ENCODE measurements around the gene CNTNAP2.

Gene CNTNAP2

DNA sequence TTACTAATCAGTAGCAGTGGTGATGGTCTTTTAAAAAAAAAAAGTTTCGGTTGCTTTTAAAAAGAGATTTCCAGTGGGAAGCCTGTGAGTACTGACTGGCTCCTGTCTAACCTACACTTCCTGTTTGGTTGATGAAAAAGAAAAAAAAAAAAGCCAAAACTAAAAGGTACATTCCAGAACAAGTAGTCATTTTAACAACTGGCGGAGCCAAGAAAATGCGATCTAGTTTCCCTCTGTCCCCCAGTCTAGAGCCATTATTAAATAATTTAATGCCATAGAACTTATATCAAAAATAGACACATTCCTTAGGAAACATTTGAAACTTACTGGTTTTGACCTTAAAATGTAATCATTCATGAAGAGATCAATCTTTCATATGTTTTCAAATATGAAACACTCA lies 2219.8 kb downstream of the CNTNAP2 start:
- no peak overlapping the region for H3K4me3 Mint-ChIP-seq
- peaks cover 2% of the 10 kb centered on the region for H3K36me3 Mint-ChIP-seq (ENCODE audit: low read depth)
- peaks cover 56% of the 10 kb centered on the region for H3K27me3 Mint-ChIP-seq (ENCODE audit: low read depth)
- peaks cover 5% of the 10 kb centered on the region for H3K9me3 Mint-ChIP-seq
- no peak overlapping the region for H3K27ac Mint-ChIP-seq
- H3K4me1 Mint-ChIP-seq (ENCODE audit: low read depth), result no peaks in the 10 kb centered on the region

- H3K36me3 Mint-ChIP-seq (ENCODE audit: low read depth), result no peaks in the 10 kb centered on the region
- H3K27ac Mint-ChIP-seq, result no peak overlapping the region
- no peak overlapping the region for H3K4me3 Mint-ChIP-seq
- H3K4me1 Mint-ChIP-seq (ENCODE audit: low read depth), result no peaks in the 10 kb centered on the region
- no peaks in the 10 kb centered on the region for H3K9me3 Mint-ChIP-seq
- peaks cover 66% of the 10 kb centered on the region for H3K27me3 Mint-ChIP-seq (ENCODE audit: low read depth)
Measured at GRCh38 chr7:148337246-148337965, 2220.8 kb downstream of the CNTNAP2 start.

DNA sequence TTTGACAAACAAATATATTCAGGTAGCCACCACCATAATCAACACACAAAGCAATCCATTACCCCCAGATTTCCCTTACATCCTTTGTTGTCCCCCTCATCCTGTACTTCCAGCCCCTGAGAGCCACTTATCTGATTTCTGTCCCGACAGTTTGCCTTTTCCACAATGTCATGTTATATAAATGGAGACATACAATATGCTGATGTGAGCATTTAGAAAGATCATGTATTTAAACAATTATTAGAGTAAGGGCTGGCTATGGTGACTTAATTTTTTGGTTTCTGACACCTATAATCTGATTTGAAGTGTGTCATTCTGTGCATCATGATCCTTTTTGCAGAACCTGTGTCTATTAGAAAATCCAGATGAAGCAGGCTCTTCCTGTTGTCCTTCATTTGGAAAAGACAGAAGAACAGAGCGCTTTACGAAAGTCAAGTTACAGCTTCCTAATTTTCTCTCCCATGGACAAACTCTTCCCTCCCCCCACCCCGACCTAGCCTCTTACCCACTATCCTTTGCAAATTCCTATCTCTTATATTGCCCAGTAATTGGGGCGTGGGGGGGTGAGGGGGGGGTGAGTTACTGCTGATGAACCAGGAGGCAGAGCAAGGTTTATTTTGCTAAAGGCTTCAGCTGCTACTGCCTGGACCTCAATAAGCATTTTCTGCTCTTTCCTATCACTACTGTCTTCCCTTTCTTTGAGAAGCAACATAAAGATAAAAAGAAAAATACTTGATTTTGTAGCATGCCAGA lies 2221.6 kb downstream of the CNTNAP2 start:
- H3K4me3 Mint-ChIP-seq, result no peak overlapping the region
- H3K4me1 Mint-ChIP-seq (ENCODE audit: low read depth), result no peaks in the 10 kb centered on the region
- no peaks in the 10 kb centered on the region for H3K9me3 Mint-ChIP-seq
- no peaks in the 10 kb centered on the region for H3K36me3 Mint-ChIP-seq (ENCODE audit: low read depth)
- no peak overlapping the region for H3K27ac Mint-ChIP-seq
- peaks cover 70% of the 10 kb centered on the region for H3K27me3 Mint-ChIP-seq (ENCODE audit: low read depth)

DNA sequence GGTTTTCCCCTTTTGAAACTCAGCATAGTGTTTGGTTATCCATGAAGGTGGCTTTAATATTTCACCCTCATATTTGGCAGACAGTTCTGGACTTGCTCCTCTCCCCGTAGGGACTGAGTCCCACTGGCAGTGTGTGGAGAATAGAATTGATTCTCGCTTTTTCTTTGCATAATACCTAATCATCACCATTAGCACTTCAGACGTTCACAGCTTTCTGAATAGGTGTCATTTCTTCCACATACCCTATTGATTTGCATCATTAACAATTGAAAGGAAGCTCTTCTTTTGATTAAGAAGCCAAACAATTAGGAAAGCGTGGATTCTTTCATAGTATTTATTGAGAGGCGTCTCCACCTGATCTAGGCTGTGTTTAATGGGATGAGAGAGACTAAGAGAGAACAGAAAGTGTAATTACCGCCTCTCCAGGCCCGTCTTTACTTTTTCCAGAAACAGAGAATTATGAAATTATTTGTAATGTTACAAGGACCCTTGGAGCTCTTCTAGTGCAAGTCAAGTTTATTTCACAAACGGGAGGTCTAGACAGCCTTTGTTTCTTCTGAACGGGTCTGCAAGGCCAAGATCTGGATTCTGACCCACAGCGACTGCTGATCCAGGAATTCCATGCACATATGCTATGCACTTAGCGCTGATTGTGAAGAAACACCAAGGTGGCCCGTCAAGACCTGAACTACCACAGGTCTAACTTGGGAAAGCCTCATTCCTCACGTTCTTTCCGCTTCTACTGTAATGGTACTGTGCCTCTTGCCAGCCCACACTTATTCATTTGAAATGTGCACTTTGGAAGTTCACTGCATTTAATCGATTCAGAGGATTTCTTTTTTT lies 2224.1 kb downstream of the CNTNAP2 start:
- no peak overlapping the region for H3K4me3 Mint-ChIP-seq
- H3K9me3 Mint-ChIP-seq, result no peaks in the 10 kb centered on the region
- H3K36me3 Mint-ChIP-seq (ENCODE audit: low read depth), result no peaks in the 10 kb centered on the region
- H3K27me3 Mint-ChIP-seq (ENCODE audit: low read depth), result peaks cover 68% of the 10 kb centered on the region
- H3K4me1 Mint-ChIP-seq (ENCODE audit: low read depth), result no peaks in the 10 kb centered on the region
- H3K27ac Mint-ChIP-seq, result no peak overlapping the region

DNA sequence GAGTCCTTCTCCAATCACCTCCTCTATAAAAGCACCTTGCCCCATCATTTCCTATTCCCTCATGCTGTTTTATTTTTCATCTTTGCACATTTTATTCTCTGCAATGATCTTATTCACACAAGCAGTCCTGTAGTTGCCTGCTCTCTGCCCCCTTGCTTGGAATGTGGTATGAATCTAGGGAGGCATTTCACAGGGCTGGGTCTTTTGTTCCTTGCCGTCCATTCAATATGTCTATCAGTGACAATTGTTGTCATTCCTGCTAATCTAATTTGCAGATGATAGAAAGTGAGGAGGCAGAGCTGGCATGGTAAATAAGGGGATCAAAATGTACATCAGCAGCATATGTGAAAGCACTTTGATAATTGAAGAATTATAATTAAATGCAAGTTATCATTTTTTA lies 2227.8 kb downstream of the CNTNAP2 start:
- Mint-ChIP-seq H3K36me3 (ENCODE audit: low read depth) (no peaks in the 10 kb centered on the region), H3K4me1 (ENCODE audit: low read depth) (no peaks in the 10 kb centered on the region), H3K9me3 (no peaks in the 10 kb centered on the region), H3K27ac (no peak overlapping the region), H3K27me3 (ENCODE audit: low read depth) (peaks cover 32% of the 10 kb centered on the region), H3K4me3 (no peak overlapping the region)

- Mint-ChIP-seq H3K4me1 (ENCODE audit: low read depth) (no peaks in the 10 kb centered on the region), H3K27ac (no peak overlapping the region), H3K27me3 (ENCODE audit: low read depth) (no peaks in the 10 kb centered on the region)
Measured at GRCh38 chr7:148347981-148348380, 2231.4 kb downstream of the CNTNAP2 start.

DNA sequence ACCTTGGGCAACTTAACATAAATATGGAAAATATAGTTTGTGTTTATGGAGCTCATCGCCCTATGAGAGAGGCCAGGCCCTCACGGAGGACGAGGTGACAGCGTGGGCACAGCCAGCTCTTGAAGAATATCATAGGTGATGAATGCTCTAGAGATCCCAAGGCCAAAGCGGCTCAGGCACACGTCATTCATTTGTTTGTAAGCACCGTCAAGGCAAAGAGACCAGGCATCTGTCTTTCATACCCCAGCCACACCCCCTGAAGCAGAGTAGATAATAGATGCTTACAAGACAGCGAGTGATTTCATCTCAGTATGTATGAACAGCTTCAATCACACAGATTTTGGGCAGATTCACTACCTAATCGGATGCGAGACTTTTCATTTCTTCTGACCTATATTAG lies 2231.9 kb downstream of the CNTNAP2 start:
- H3K27ac Mint-ChIP-seq, result no peak overlapping the region
- no peak overlapping the region for H3K4me3 Mint-ChIP-seq
- no peaks in the 10 kb centered on the region for H3K4me1 Mint-ChIP-seq (ENCODE audit: low read depth)
- H3K9me3 Mint-ChIP-seq, result no peaks in the 10 kb centered on the region
- H3K27me3 Mint-ChIP-seq (ENCODE audit: low read depth), result no peaks in the 10 kb centered on the region
- no peaks in the 10 kb centered on the region for H3K36me3 Mint-ChIP-seq (ENCODE audit: low read depth)

More at GRCh38 chr7:148347981-148348380, 2231.4 kb downstream of the CNTNAP2 start:
- H3K4me3 Mint-ChIP-seq, result no peak overlapping the region
- H3K9me3 Mint-ChIP-seq, result no peaks in the 10 kb centered on the region
- H3K36me3 Mint-ChIP-seq (ENCODE audit: low read depth), result no peaks in the 10 kb centered on the region

DNA sequence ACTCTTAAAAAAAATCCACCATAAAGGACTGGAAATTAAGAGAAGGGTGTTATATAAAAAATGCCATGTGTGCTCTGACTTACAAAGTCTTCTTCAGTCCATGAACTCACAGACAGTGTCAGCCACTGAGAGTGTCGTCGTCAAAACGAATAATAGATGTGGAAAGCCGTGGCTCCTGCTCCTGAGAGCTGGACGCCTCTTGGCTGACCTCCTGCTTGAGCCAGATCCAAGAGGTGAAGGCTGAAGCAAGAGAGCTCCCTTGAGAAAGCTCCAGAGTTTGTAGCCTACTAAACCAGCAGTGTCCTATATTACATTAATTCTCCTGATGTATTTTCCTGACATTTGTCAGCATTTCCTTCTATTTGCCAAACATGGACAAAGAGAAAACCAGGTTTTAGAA lies 2239.7 kb downstream of the CNTNAP2 start:
- Mint-ChIP-seq H3K27ac (no peak overlapping the region), H3K4me1 (ENCODE audit: low read depth) (no peaks in the 10 kb centered on the region), H3K36me3 (ENCODE audit: low read depth) (no peaks in the 10 kb centered on the region), H3K4me3 (no peak overlapping the region), H3K27me3 (ENCODE audit: low read depth) (no peaks in the 10 kb centered on the region), H3K9me3 (no peaks in the 10 kb centered on the region)

- no peak overlapping the region for H3K27ac Mint-ChIP-seq
- peaks cover 11% of the 10 kb centered on the region for H3K9me3 Mint-ChIP-seq
- H3K27me3 Mint-ChIP-seq (ENCODE audit: low read depth), result no peaks in the 10 kb centered on the region
Measured at GRCh38 chr7:148362541-148362940, 2245.9 kb downstream of the CNTNAP2 start.

DNA sequence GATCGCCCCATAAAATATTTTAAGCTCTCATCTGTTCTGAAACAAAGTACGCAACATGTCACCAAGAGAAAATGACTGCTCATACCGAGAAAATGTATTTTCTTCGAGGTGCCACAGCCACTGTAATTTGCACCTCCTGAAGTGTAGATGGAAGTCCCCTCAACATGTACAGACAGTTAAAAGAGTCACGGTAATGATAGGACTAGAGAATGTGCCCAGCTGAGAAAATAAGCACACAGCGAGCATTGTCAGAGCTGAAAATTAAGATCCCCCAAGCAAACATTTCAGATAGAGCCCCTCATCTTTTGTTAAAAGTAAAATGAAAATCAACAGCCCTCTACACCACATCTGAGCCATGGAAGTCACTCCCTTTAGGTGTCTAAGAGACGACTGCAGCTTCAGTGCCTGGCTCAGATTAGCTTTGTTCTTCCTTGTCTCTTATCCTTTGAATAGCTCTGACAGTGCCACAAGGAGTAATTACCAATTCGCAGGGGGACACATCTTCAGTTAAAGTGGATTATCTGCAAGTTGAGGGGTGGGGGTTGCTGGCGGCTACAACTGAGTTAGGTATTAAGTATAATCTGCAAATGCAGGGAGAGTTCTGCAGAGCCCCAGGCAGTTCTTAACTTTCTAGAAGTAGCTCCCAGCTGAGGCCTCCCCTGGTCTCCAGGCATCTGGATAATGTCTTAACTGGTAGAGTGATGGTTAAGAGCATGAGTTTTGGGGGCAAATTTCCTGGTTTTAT lies 2251.3 kb downstream of the CNTNAP2 start:
- Mint-ChIP-seq H3K27me3 (ENCODE audit: low read depth) (no peaks in the 10 kb centered on the region), H3K4me3 (no peak overlapping the region), H3K36me3 (ENCODE audit: low read depth) (no peaks in the 10 kb centered on the region), H3K4me1 (ENCODE audit: low read depth) (no peaks in the 10 kb centered on the region), H3K27ac (no peak overlapping the region), H3K9me3 (peaks cover 11% of the 10 kb centered on the region)

More at GRCh38 chr7:148362541-148362940, 2245.9 kb downstream of the CNTNAP2 start:
- Mint-ChIP-seq H3K36me3 (ENCODE audit: low read depth) (no peaks in the 10 kb centered on the region), H3K4me1 (ENCODE audit: low read depth) (no peaks in the 10 kb centered on the region), H3K4me3 (no peak overlapping the region)

GRCh38 chr7:148368562-148368961 lies 2252.0 kb downstream of the CNTNAP2 start:
- Mint-ChIP-seq H3K4me3 (no peak overlapping the region), H3K36me3 (ENCODE audit: low read depth) (no peaks in the 10 kb centered on the region), H3K27ac (no peak overlapping the region), H3K27me3 (ENCODE audit: low read depth) (no peaks in the 10 kb centered on the region), H3K9me3 (peaks cover 11% of the 10 kb centered on the region), H3K4me1 (ENCODE audit: low read depth) (no peaks in the 10 kb centered on the region)

DNA sequence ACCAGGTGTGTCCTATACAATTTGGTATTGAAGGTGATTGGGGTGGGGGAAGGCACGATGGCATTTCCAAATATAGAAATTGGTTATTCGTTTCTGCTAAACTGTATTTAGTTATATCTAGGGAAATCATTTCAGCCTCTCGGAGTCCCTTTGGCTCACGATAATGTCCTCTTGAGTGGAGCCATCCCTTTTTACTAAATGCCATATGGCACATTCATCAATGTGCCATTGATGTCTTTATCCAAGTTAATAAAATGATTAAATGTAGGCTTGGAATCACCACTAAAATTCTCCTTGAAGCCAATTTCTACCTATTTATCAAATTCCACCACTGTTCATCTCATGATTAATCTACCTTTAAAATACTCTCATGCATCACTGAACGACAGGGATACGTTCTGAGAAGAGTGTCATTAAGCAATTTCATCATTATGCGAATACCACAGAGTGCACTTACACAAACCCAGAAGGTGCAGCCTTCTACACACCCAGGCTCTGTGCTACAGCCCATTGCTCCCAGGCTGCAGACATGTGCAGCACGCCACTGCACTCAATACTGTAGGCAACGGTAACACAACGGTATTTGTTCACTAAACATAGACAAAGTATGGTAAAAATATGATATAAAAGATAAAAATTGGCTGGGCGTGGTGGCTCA lies 2254.8 kb downstream of the CNTNAP2 start:
- H3K4me1 Mint-ChIP-seq (ENCODE audit: low read depth), result no peaks in the 10 kb centered on the region
- no peaks in the 10 kb centered on the region for H3K36me3 Mint-ChIP-seq (ENCODE audit: low read depth)
- H3K9me3 Mint-ChIP-seq, result no peaks in the 10 kb centered on the region
- no peaks in the 10 kb centered on the region for H3K27me3 Mint-ChIP-seq (ENCODE audit: low read depth)
- H3K4me3 Mint-ChIP-seq, result no peak overlapping the region
- no peak overlapping the region for H3K27ac Mint-ChIP-seq

- Mint-ChIP-seq H3K4me1 (ENCODE audit: low read depth) (no peaks in the 10 kb centered on the region), H3K9me3 (no peaks in the 10 kb centered on the region), H3K27me3 (ENCODE audit: low read depth) (no peaks in the 10 kb centered on the region), H3K4me3 (no peak overlapping the region), H3K36me3 (ENCODE audit: low read depth) (no peaks in the 10 kb centered on the region), H3K27ac (no peak overlapping the region)
Measured at GRCh38 chr7:148374396-148375259, 2258.0 kb downstream of the CNTNAP2 start.

Measured in T-helper 1 cell treated with Interleukin-12 subunit alpha and Interleukin-12 subunit beta and Interleukin-4 antibody, amounts not matched to agents 30 μg/mL and 1 μg/mL, for 36 hours (primary cell).